A375 (cell line): Measurements from ENCODE around the gene ZNF688. TPM values are rescaled to one million over a fixed set of nuclear protein-coding genes. Genes with fewer than 3 reads are reported as not detected.

Experiments
- small RNA-seq: library from RNA; depleted of rRNA; stranded (forward); fragments of <200 nt; gene quantifications from one replicate; pipeline ENCODE3, GENCODE V24; 2014
- total RNA-seq: library from RNA; depleted of rRNA; stranded (reverse); fragments of >200 nt; shearing (Covaris generic); gene quantifications from 2 replicates; pipeline ENCODE4 v1.2.3, GENCODE V29; 2014; rRNA removed

ZNF688 gene
- total RNA-seq, result 12.4 and 17.1 TPM in 2 replicates

DNA sequence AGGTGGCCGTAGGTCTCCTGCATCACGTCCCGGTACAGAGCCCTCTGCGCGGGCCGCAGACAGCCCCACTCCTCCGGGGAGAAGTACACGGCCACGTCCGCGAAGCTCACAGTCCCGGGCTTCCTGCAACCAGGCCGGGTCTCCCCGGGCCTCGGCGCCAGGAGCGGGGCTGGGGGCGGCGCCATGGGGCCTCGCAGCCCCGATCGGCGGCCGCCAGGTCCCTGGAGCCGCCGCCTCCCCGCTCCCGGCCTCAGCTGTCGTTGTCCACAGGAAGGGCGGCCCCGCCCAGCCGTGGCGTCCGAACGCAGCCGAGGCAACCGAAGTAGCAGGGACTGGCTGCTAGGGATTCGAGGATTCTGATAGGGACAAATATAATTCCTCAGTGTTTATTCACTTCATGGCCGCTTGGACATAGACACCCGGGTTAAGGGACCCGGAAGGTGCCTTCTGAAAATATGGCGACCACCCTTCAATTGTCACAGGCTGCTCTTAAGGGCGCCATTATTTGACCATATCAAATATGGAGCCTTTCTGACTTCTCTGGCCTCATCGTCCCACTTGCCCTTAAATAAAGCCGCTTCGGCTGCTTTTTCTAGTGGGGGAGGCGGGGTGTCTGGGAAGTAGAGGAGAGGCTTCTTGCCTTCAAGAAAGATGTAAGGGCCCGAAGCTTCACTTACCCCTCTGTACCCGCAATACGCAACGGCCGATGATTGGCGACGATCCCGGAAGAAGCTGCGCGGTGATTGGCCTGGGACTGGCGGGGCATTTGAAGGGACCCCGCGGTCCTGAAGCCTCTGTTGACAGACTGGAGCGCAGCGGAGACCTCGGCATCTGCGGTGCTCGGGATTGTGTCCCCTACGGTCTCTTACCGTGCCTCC, at the start of gene ZNF688:
Gene ZNF688, minus strand, starts transcription at position 270 of the 878 bp plus-strand sequence. Its CDS starts 85 bp downstream, at position 185.

DNA sequence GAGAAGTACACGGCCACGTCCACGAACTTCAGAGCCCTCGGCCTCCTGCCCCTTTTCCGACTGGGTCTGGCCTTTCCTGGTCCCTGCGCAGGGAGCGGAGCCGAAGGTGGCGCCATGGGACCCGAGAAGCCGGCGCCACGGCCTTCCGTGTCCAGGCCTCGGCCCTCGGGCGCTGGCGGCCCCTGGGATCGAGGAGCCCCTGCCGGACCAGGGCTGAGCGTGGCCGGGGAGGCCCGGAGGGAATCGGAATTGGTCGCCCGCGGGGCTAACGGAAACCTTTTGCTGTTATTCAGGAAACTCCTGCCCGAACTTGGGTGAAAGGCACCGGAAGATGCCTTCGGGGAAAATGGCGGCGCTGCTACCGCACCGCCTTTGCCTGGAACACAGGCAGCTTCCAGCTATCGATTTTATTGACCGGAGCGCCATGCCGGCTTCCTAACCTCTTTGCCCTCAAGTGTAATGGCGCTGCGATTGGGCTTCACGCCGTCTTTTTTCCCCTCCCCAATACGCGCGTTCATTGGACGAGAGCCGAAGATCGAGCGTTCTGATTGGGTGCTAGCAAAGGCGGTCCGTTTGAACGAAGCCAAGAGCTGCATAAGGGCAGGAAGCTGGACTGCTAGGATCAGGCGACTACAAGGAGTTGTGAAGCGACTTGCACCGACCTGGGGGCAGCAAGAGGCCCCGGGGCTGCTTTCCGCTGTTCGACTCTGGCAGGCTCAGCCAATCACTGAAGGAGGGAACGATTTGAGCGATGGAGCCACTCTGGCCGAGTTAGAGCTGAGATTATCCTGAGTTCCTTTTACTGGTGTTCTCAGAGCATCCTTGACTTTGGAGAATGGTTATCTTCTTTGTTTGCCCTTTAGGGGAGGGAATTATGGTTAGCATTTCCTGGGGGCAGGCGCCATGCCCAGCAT, 38.7 kb upstream of the ZNF688 start, which contains the start of gene ZNF689:
Gene ZNF689, minus strand, starts transcription at position 464 of the 914 bp plus-strand sequence. Its CDS starts 348 bp downstream, at position 116.

DNA sequence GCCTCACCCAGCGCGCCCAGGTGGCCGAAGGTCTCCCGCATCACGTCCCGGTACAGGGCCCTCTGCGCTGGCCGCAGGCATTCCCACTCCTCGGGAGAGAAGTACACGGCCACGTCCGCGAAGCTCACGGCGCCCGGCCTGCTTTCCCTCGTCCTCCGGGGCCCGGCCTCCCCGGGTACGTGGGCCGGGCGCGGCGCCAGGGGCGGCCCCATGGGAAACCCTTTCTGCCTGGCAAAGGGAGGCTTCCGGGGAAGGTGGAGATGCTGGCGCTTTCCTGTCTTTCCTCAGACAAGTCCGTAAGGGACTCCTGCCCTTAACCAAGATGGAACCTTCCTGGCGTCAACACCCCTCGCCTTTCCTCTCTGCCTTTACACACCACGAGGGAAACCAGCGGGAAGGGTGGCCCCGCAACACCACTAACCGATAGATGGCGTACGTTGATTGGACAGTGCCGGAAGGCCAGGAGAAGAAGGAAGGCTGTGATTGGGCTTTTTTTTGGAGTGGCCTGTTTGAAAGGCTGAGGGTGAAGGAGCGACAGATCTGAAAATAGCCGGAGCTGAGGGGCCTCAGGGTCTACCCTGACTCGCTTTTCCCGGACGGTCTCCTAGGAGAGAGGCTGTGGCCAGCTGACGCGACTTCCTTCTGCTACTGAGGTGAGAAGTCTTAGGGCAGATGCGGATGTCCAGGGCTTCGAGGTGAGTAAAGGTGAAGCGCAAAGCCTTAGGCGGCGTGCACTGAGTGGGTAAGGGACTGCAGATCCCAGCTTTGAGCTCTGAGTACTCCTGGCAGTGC, 14.1 kb upstream of the ZNF688 start, which contains the start of gene ZNF785:
Gene ZNF785, minus strand, starts transcription at position 298 of the 792 bp plus-strand sequence. Its CDS starts 86 bp downstream, at position 212.

DNA sequence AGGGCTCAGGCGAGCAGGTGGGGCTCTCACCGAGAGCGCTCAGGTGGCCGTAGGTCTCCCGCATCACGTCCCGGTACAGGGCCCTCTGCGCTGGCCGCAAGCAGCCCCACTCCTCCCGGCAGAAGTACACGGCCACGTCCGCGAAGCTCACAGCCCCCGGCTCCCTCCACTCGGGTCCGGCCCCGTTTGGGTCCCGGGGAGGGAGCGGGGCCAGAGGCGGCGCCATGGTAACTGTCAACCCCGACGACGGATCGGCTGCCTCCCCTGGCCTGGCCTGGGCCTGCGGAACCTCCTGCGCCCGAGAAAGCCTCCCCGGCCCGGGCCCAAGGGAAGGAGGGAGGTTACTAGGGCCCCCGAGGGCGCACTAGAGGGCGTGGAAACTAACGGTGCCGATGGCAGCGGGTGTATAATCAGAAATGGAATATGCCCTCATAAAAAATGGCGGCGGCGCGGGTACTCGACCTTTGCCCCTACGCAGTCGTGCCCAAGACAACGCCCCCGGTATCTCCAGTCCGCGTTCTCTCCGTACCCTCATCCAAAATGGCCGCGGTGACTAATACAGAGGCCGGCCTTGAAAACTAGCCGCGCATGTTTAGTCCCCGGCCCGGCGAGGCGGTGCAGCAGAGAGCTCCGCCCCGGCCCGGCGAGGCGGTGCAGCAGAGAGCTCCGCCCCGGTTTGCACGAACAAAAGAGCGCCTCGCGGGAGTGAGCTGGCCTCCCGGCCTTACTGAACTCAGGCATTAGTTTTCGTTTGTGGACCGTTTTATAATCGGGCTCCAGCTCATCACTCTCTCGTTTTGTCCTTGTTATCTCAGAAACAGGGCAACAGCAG, 13.3 kb downstream of the ZNF688 start, which contains the start of gene ZNF764:
Gene ZNF764, minus strand, starts transcription at position 418 of the 832 bp plus-strand sequence. Its CDS starts 192 bp downstream, at position 226.

GRCh38 chr16:30534368-30535105, 37.0 kb downstream of the ZNF688 start, which contains the start of gene ZNF747:
Gene ZNF747, minus strand, starts transcription at chr16:30534858. Its CDS starts 179 bp downstream, at chr16:30534679.

GRCh38 chr16:30526137-30526822, 45.2 kb downstream of the ZNF688 start, which contains the start of gene ZNF768:
Gene ZNF768, minus strand, starts transcription at chr16:30526566. Its CDS starts 153 bp downstream, at chr16:30526413.

Small RNAs within 50 kb of the gene (small RNA-seq; reads per million reads assigned to genes)
- not detected for gene AC093249.4

Other genes with a start within 250 kb of the ZNF688 start
- 97.2 and 106 TPM in 2 replicates for gene CD2BP2, start 216.4 kb downstream of the ZNF688 start, total RNA-seq
- 25.2 and 27.1 TPM in 2 replicates for gene TBC1D10B, start 201.2 kb downstream of the ZNF688 start, total RNA-seq
- not detected in 2 replicates for gene MYL11, start 196.9 kb downstream of the ZNF688 start, total RNA-seq
- 0.60 TPM in 1 of 2 replicates, not detected in the other for gene SEPTIN1, start 189.2 kb downstream of the ZNF688 start, total RNA-seq
- gene ZNF48, start 176.3 kb downstream of the ZNF688 start, total RNA-seq, result 11.2 and 12.2 TPM in 2 replicates
- 7.2 and 9.6 TPM in 2 replicates for gene ZNF771, start 164.1 kb downstream of the ZNF688 start, total RNA-seq
- gene DCTPP1, start 141.7 kb downstream of the ZNF688 start, total RNA-seq, result 36.7 and 40.4 TPM in 2 replicates
- 15.3 and 20.9 TPM in 2 replicates for gene SEPHS2, start 125.8 kb downstream of the ZNF688 start, total RNA-seq
- not detected in 2 replicates for gene ITGAL, start 99.0 kb downstream of the ZNF688 start, total RNA-seq
- gene ZNF768, start 45.1 kb downstream of the ZNF688 start, total RNA-seq, result 42.1 and 44.2 TPM in 2 replicates
- 0.23 and 0.82 TPM in 2 replicates for gene ZNF747, start 36.9 kb downstream of the ZNF688 start, total RNA-seq
- 10.9 and 14.7 TPM in 2 replicates for gene ZNF764, start 13.3 kb downstream of the ZNF688 start, total RNA-seq
- not detected in 2 replicates for gene ZNF785, start 14.0 kb upstream of the ZNF688 start, total RNA-seq
- 8.7 and 11.5 TPM in 2 replicates for gene ZNF689, start 38.7 kb upstream of the ZNF688 start, total RNA-seq
- gene PRR14, start 79.2 kb upstream of the ZNF688 start, total RNA-seq, result 9.6 and 17.8 TPM in 2 replicates
- 24.3 and 26.5 TPM in 2 replicates for gene FBRS, start 86.7 kb upstream of the ZNF688 start, total RNA-seq
- gene SRCAP, start 127.5 kb upstream of the ZNF688 start, total RNA-seq, result 33.7 and 36.1 TPM in 2 replicates
- 25.8 and 27.6 TPM in 2 replicates for gene PHKG2, start 176.7 kb upstream of the ZNF688 start, total RNA-seq
- gene CFAP119, start 190.3 kb upstream of the ZNF688 start, total RNA-seq, result 21.3 and 29.5 TPM in 2 replicates
- 110 and 121 TPM in 2 replicates for gene RNF40, start 190.6 kb upstream of the ZNF688 start, total RNA-seq
- gene ZNF629, start 215.5 kb upstream of the ZNF688 start, total RNA-seq, result 9.7 and 10.2 TPM in 2 replicates